ENCODE data around the gene EQTN.

GRCh38 chr9:27247756-27248155 is 49.2 kb downstream of the EQTN start:
- no peak for TF ChIP-seq POLR2A (IDR thresholded peaks at IDR 0.05)
- TF ChIP-seq, protein P1, sequence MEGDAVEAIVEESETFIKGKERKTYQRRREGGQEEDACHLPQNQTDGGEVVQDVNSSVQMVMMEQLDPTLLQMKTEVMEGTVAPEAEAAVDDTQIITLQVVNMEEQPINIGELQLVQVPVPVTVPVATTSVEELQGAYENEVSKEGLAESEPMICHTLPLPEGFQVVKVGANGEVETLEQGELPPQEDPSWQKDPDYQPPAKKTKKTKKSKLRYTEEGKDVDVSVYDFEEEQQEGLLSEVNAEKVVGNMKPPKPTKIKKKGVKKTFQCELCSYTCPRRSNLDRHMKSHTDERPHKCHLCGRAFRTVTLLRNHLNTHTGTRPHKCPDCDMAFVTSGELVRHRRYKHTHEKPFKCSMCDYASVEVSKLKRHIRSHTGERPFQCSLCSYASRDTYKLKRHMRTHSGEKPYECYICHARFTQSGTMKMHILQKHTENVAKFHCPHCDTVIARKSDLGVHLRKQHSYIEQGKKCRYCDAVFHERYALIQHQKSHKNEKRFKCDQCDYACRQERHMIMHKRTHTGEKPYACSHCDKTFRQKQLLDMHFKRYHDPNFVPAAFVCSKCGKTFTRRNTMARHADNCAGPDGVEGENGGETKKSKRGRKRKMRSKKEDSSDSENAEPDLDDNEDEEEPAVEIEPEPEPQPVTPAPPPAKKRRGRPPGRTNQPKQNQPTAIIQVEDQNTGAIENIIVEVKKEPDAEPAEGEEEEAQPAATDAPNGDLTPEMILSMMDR (IDR thresholded peaks at IDR 0.05): no peak
